HepG2 (cell line): ENCODE measurements around the gene JPH2. TPM values are rescaled to one million over a fixed set of nuclear protein-coding genes. Genes with fewer than 3 reads are reported as not detected.

ENCODE experiments used
- ATAC-seq: fragments of 200-7000 bp; cut with Tn5 transposase; 3 replicates; pipeline ENCODE4 v1.9.1; 2020; ENCODE audit warnings: mild to moderate bottlenecking, moderate library complexity
- BruUV-seq: library from RNA; stranded (reverse); fragments of 400-500 nt; replicated peaks from 2 replicates; lab custom pipeline; 2021; lab: Mats Ljungman, UMichigan
- CTCF ChIA-PET: fragments of 300-600 bp; formaldehyde crosslinking; extraction: SDS; loops from one replicate; lab custom pipeline; 2021; ENCODE audit warnings: low total read pairs, inconsistent platforms, low intra/inter-chr PET ratio; lab: Yijun Ruan, JAX
- POLR2A ChIA-PET: fragments of 350-600 bp; sonication (Branson Sonifier 250); formaldehyde crosslinking; loops from one replicate; lab custom pipeline; 2020; ENCODE audit warnings: antibody characterized with exemption, inconsistent platforms; lab: Yijun Ruan, JAX
- DNase-seq: peaks from one replicate; pipeline ENCODE4 v3.0.0-alpha.2; 2015; ENCODE audit warnings: low spot score
- FAIRE-seq: peaks from 3 replicates; lab custom pipeline; 2011; peaks lifted over from hg19 to GRCh38; lab: Jason Lieb, UNC
- H2AFZ ChIP-seq: one replicate; pipeline ENCODE4 v1.6.1; 2011; ENCODE audit warnings: low read length, inconsistent platforms
- H3K27ac ChIP-seq: fragments of 300-600 bp; 3 replicates; pipeline ENCODE4 v1.8.0; 2011; ENCODE audit warnings: mixed run types, mild to moderate bottlenecking, mixed read lengths, low read length, inconsistent platforms; ENCODE audit not compliant: insufficient read depth; ENCODE audit errors: extremely low read length
- H3K27me3 ChIP-seq, 2 experiments: fragments of 200-600 bp in 1 of 2; 2 replicates in 1 of 2; 3 replicates in 1 of 2; pipeline versions ENCODE4 v1.6.0 to v1.8.0; 2011; ENCODE audit warnings: low read length in 2 of 2, mild to moderate bottlenecking in 2 of 2, moderate library complexity in 2 of 2, inconsistent platforms in 1 of 2; ENCODE audit not compliant: insufficient read depth in 2 of 2, control insufficient read depth in 1 of 2
- H3K36me3 ChIP-seq, 2 experiments: fragments of 200-600 bp in 1 of 2; replicated peaks in 1 of 2; 2 replicates in 1 of 2; 3 replicates in 1 of 2; pipeline versions ENCODE4 v1.5.1 to v1.8.0; 2011; ENCODE audit warnings: low read length in 2 of 2, inconsistent platforms in 1 of 2; ENCODE audit not compliant: insufficient read depth in 2 of 2, control insufficient read depth in 1 of 2
- H3K4me1 ChIP-seq: 2 replicates; pipeline ENCODE4 v1.5.1; 2012; ENCODE audit warnings: low read length, inconsistent platforms; ENCODE audit not compliant: insufficient read depth
- H3K4me2 ChIP-seq: 2 replicates; pipeline ENCODE4 v1.6.0; 2011; ENCODE audit warnings: low read depth, low read length, inconsistent platforms
- H3K4me3 ChIP-seq, 3 experiments: fragments of 200-600 bp in 1 of 3; sonication (generic), shearing (Covaris generic) in 1 of 3; replicated peaks in 1 of 3; 2 replicates each; pipeline ENCODE4 v1.5.1; 2011 to 2016; ENCODE audit warnings: low read length in 3 of 3, inconsistent platforms in 2 of 3, low read depth in 2 of 3, mild to moderate bottlenecking in 2 of 3, control low read depth in 1 of 3, mixed read lengths in 1 of 3; ENCODE audit not compliant: insufficient read depth in 1 of 3
- H3K79me2 ChIP-seq: one replicate; pipeline ENCODE4 v1.6.1; 2011; ENCODE audit warnings: low read length, inconsistent platforms; ENCODE audit not compliant: insufficient read depth
- H3K9ac ChIP-seq: 2 replicates; pipeline ENCODE4 v1.6.0; 2011; ENCODE audit warnings: mild to moderate bottlenecking, low read depth, low read length, inconsistent platforms; ENCODE audit not compliant: insufficient read depth
- H3K9me3 ChIP-seq: 2 replicates; pipeline ENCODE4 v1.5.1; 2012; ENCODE audit warnings: mild to moderate bottlenecking, low read length
- H4K20me1 ChIP-seq: 2 replicates; pipeline ENCODE4 v1.6.0; 2011; ENCODE audit warnings: inconsistent platforms, mild to moderate bottlenecking, low read length, moderate library complexity; ENCODE audit not compliant: insufficient read depth
- ATAD3A ChIP-seq: sonication (generic); formaldehyde crosslinking; IDR thresholded peaks from 2 replicates; pipeline ENCODE4 v1.4.0; 2020; ENCODE audit warnings: missing genetic modification reagents
- CCAR2 ChIP-seq: fragments of 200-400 bp; formaldehyde crosslinking; optimal IDR thresholded peaks from 2 replicates; pipeline ENCODE3; 2018; ENCODE audit warnings: low read depth, mild to moderate bottlenecking, low read length, moderate library complexity
- HMGA1 ChIP-seq: sonication (generic); formaldehyde crosslinking; conservative IDR thresholded peaks from 2 replicates; pipeline ENCODE4 v1.4.0; 2020; ENCODE audit warnings: missing genetic modification reagents
- MIER3 ChIP-seq: IDR thresholded peaks from 2 replicates; pipeline ENCODE4 v1.6.1; 2016; ENCODE audit warnings: missing compliant biosample characterization, borderline replicate concordance
- SRSF9 ChIP-seq: fragments of 200-400 bp; formaldehyde crosslinking; IDR thresholded peaks from 2 replicates; pipeline ENCODE4 v1.6.1; 2018; ENCODE audit warnings: borderline replicate concordance, mild to moderate bottlenecking, low read depth, low read length; ENCODE audit not compliant: insufficient read depth, poor library complexity, severe bottlenecking
- ZNF292 ChIP-seq: sonication (generic); formaldehyde crosslinking; IDR thresholded peaks from 2 replicates; pipeline ENCODE4 v1.8.1; 2022; ENCODE audit warnings: mild to moderate bottlenecking, low read depth, missing genetic modification reagents, borderline replicate concordance
- WGBS: methylation state at CpG from one replicate; pipeline ENCODE4 v1.1.6; 2017; ENCODE audit warnings: low lambda C conversion rate; 5-methylcytosine and 5-hydroxymethylcytosine counted together
- in situ Hi-C: cut with HindIII; loops from 2 replicates; pipeline ENCODE4 v1.10.0; 2017; ENCODE audit warnings: low pct_unique_long_range_greater_than_20kb; ENCODE audit not compliant: extremely low pct_ligation_motif_present
- intact Hi-C: fragments of 100-400 bp; cut with micrococcal nuclease; formaldehyde crosslinking; loops from one replicate; pipeline ENCODE4 v1.10.0; 2022; ENCODE audit not compliant: unreplicated experiment
- polyA plus RNA-seq, 8 experiments: library from polyadenylated mRNA; depleted of rRNA in 3 of 8; stranded (reverse) in 7 of 8; unstranded in 1 of 8; fragments of >200 nt; fragmentation: Illumina TruSeq in 4 of 8; extraction: Trizol in 4 of 8; gene quantifications; 2 replicates each; pipeline versions ENCODE4 v1.2.1 to v1.2.3, GENCODE V29; 2011 to 2016; ENCODE audit warnings: low read depth in 4 of 8, missing spikeins in 1 of 8, mixed read lengths in 1 of 8; ENCODE audit not compliant: insufficient read depth in 1 of 8
- total RNA-seq, 5 experiments: library from RNA; depleted of rRNA; stranded (reverse); fragments of >200 nt; fragmentation: Illumina TruSeq; extraction: Trizol; gene quantifications; 2 replicates each; pipeline ENCODE4 v1.2.3, GENCODE V29; 2016; ENCODE audit warnings: low read depth in 1 of 5
- TF ChIP-seq, protein P1 (sequence below): conservative IDR thresholded peaks from 2 replicates; pipeline ENCODE4 v1.6.1; 2018; ENCODE audit warnings: missing genetic modification reagents
- TF ChIP-seq, protein P2 (sequence below): sonication (generic); formaldehyde crosslinking; IDR thresholded peaks from 2 replicates; pipeline ENCODE4 v1.5.0; 2020; ENCODE audit warnings: mild to moderate bottlenecking, missing genetic modification reagents
- TF ChIP-seq, protein P3 (sequence below): sonication (generic); formaldehyde crosslinking; IDR thresholded peaks from 2 replicates; pipeline ENCODE4 v1.4.0; 2020; ENCODE audit warnings: missing genetic modification reagents
- TF ChIP-seq, protein P4 (sequence below): sonication (generic); formaldehyde crosslinking; IDR thresholded peaks from 2 replicates; pipeline ENCODE4 v1.4.0; 2020; ENCODE audit warnings: missing genetic modification reagents, borderline replicate concordance

The JPH2 gene
- total and polyA plus RNA-seq, 2 of the 13 experiments (the other 11 are each of a cell fraction or from before 2014, with no cell fraction given): 0.42 TPM; not detected in 1

DNA sequence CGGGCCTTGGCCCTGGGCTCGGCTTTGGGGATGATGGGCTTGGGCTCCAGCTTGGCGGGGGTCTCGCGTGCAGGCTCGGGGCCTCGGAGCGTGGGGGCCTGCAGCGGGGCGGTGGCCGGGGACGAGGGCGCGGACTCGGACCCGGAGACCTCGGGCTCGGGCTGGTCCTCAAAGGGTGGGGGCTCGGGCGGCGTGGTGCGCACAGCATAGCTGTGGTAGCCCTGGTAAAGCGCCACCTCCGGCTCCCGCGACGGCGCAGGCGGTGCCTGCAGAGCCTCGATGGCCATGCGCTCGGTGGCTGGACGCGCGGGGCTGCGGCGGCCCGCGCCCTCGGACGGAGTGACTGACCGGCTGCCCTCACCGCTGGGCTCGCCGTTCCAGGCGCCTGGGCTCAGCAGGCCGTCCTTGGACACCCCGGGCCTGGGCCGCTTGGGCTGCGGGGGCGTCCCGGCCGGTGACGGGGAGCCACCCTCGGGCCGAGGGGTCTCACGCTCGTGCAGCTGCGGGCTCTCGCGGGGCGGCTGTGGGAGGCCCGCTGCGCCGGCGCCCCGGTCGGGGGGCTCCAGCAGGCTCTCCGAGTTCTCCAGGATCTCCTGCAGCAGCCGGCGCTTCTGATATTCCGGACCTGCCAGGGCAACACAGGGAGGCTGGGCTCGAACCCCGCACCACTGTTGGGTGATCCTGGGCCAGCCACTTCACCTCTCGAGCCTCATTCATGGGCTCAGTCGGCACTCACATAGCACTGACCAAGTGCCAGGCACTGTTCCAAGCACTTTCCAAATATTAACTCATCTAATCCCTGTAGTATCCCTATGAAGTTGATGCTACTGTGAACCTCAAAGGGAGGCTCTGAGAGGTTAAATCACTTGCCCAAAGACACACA lies 71.0 kb downstream of the JPH2 start (continued):
- TF ChIP-seq, protein P1, sequence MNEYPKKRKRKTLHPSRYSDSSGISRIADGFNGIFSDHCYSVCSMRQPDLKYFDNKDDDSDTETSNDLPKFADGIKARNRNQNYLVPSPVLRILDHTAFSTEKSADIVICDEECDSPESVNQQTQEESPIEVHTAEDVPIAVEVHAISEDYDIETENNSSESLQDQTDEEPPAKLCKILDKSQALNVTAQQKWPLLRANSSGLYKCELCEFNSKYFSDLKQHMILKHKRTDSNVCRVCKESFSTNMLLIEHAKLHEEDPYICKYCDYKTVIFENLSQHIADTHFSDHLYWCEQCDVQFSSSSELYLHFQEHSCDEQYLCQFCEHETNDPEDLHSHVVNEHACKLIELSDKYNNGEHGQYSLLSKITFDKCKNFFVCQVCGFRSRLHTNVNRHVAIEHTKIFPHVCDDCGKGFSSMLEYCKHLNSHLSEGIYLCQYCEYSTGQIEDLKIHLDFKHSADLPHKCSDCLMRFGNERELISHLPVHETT: no peak
- TF ChIP-seq HMGA1 (CRISPR knock-in tag): no peak
- TF ChIP-seq ATAD3A (CRISPR knock-in tag): 0 out of 2 replicates have a peak, but pooled peaks have one; percentile 24
- no peak for TF ChIP-seq CCAR2

DNA sequence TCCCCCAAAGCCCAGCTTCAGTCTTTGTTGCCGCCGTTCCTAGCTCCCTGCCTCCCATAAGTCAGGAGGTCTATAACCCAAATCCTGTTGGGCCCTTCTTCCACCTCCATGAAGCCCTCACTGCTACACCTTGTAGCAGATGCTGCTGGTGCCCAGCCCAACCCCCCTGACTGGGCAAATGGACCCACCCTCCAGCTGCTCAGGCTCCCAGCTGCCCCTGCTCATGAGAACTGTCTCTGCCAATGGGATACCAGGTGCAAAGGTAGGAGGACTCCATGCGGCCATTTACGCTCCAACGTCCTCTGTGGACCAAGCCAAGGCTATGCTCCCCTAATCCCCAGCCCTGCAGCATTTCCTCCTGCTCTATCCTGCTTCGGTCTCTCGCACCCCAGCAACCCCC lies 71.8 kb downstream of the JPH2 start:
- peaks cover 12% of the 10 kb centered on the region for H3K4me1 ChIP-seq
- CTCF ChIA-PET: interaction anchor here (1.8 kb wide), 1 partner anchor 75 kb away, joined by 4 read pairs; no protein-coding TSS in a partner anchor
- no peak overlapping the region for H3K27ac ChIP-seq
- no peaks in the 10 kb centered on the region for H4K20me1 ChIP-seq
- no peaks in the 10 kb centered on the region for H3K9me3 ChIP-seq
- H3K9ac ChIP-seq: no peak overlapping the region
- no peak overlapping the region for H3K4me3 ChIP-seq
- no peak overlapping the region for H2AFZ ChIP-seq
- intact Hi-C loops: no loop called here
- ATAC-seq: no peak
- no peak overlapping the region for H3K4me2 ChIP-seq
- in situ Hi-C loops: loop anchor here (5.0 to 10.0 kb wide), 2 partner anchors 72 to 360 kb away; partner anchors contain the start of genes JPH2 and TTPAL
- BruUV-seq: no TSS peak
- WGBS: 50% methylated on average over 7 of the region's 7 CpGs
- POLR2A ChIA-PET: no interaction called here
- no peaks in the 10 kb centered on the region for H3K36me3 ChIP-seq
- FAIRE-seq: no peak
- no peak for DNase-seq
- H3K27me3 ChIP-seq: peaks cover 7 to 54% of the 10 kb centered on the region in 2 experiments
- H3K79me2 ChIP-seq: no peaks in the 10 kb centered on the region
- TF ChIP-seq, protein P2, sequence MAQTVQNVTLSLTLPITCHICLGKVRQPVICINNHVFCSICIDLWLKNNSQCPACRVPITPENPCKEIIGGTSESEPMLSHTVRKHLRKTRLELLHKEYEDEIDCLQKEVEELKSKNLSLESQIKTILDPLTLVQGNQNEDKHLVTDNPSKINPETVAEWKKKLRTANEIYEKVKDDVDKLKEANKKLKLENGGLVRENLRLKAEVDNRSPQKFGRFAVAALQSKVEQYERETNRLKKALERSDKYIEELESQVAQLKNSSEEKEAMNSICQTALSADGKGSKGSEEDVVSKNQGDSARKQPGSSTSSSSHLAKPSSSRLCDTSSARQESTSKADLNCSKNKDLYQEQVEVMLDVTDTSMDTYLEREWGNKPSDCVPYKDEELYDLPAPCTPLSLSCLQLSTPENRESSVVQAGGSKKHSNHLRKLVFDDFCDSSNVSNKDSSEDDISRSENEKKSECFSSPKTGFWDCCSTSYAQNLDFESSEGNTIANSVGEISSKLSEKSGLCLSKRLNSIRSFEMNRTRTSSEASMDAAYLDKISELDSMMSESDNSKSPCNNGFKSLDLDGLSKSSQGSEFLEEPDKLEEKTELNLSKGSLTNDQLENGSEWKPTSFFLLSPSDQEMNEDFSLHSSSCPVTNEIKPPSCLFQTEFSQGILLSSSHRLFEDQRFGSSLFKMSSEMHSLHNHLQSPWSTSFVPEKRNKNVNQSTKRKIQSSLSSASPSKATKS: no peak
- TF ChIP-seq SRSF9 (no peak), MIER3 (CRISPR knock-in tag) (no peak), ZNF292 (CRISPR knock-in tag) (no peak)
- TF ChIP-seq, protein P3, sequence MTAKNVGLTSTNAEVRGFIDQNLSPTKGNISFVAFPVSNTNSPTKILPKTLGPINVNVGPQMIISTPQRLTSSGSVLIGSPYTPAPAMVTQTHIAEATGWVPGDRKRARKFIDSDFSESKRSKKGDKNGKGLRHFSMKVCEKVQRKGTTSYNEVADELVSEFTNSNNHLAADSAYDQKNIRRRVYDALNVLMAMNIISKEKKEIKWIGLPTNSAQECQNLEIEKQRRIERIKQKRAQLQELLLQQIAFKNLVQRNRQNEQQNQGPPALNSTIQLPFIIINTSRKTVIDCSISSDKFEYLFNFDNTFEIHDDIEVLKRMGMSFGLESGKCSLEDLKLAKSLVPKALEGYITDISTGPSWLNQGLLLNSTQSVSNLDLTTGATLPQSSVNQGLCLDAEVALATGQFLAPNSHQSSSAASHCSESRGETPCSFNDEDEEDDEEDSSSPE (CRISPR knock-in tag): no peak
- TF ChIP-seq, protein P4, sequence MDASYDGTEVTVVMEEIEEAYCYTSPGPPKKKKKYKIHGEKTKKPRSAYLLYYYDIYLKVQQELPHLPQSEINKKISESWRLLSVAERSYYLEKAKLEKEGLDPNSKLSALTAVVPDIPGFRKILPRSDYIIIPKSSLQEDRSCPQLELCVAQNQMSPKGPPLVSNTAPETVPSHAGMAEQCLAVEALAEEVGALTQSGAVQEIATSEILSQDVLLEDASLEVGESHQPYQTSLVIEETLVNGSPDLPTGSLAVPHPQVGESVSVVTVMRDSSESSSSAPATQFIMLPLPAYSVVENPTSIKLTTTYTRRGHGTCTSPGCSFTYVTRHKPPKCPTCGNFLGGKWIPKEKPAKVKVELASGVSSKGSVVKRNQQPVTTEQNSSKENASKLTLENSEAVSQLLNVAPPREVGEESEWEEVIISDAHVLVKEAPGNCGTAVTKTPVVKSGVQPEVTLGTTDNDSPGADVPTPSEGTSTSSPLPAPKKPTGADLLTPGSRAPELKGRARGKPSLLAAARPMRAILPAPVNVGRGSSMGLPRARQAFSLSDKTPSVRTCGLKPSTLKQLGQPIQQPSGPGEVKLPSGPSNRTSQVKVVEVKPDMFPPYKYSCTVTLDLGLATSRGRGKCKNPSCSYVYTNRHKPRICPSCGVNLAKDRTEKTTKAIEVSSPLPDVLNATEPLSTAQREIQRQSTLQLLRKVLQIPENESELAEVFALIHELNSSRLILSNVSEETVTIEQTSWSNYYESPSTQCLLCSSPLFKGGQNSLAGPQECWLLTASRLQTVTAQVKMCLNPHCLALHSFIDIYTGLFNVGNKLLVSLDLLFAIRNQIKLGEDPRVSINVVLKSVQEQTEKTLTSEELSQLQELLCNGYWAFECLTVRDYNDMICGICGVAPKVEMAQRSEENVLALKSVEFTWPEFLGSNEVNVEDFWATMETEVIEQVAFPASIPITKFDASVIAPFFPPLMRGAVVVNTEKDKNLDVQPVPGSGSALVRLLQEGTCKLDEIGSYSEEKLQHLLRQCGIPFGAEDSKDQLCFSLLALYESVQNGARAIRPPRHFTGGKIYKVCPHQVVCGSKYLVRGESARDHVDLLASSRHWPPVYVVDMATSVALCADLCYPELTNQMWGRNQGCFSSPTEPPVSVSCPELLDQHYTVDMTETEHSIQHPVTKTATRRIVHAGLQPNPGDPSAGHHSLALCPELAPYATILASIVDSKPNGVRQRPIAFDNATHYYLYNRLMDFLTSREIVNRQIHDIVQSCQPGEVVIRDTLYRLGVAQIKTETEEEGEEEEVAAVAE (CRISPR knock-in tag): no peak
